Endothelial cell of umbilical vein (primary cell): ENCODE results near the gene AMER2. TPM values are rescaled to one million over a fixed set of nuclear protein-coding genes. Genes with fewer than 3 reads are reported as not detected.

Source experiments
- BruUV-seq: library from RNA; stranded (reverse); fragments of 400-500 nt; replicated peaks from 2 replicates; lab custom pipeline; 2021; lab: Mats Ljungman, UMichigan
- CTCF ChIA-PET: fragments of 300-600, 350-600 bp; sonication (Branson Sonifier 250); formaldehyde crosslinking; loops from one replicate; lab custom pipeline; 2021; ENCODE audit warnings: antibody characterized with exemption, inconsistent platforms; lab: Charles Lee
- POLR2A ChIA-PET: fragments of 300-600, 350-600 bp; sonication (Branson Sonifier 250); formaldehyde crosslinking; loops from one replicate; lab custom pipeline; 2021; ENCODE audit warnings: antibody characterized with exemption, inconsistent platforms; lab: Charles Lee
- DNase-seq: peaks from one replicate; pipeline ENCODE4 v3.0.0-alpha.2; 2011; ENCODE audit warnings: low read depth, low spot score
- FAIRE-seq: peaks from 2 replicates; lab custom pipeline; 2011; peaks lifted over from hg19 to GRCh38; lab: Jason Lieb, UNC
- H2AFZ ChIP-seq: 2 replicates; pipeline ENCODE4 v1.6.0; 2012; ENCODE audit warnings: low read depth, low read length, control low read depth, inconsistent platforms
- H3K27ac ChIP-seq: 2 replicates; pipeline ENCODE4 v1.5.1; 2011; ENCODE audit warnings: low read depth, mild to moderate bottlenecking, control low read depth, low read length, moderate library complexity; ENCODE audit not compliant: insufficient read depth
- H3K27me3 ChIP-seq, 2 experiments: 2 replicates each; pipeline versions ENCODE4 v1.6.0 to v1.6.1; 2011; ENCODE audit warnings: low read length in 2 of 2, mixed read lengths in 1 of 2; ENCODE audit not compliant: control insufficient read depth in 2 of 2, insufficient read depth in 2 of 2
- H3K36me3 ChIP-seq, 2 experiments: 2 replicates in 1 of 2; 3 replicates in 1 of 2; pipeline ENCODE4 v1.5.1; 2011; ENCODE audit warnings: low read length in 2 of 2, mild to moderate bottlenecking in 1 of 2, moderate library complexity in 1 of 2; ENCODE audit not compliant: control insufficient read depth in 2 of 2, insufficient read depth in 2 of 2; ENCODE audit errors: extremely low read depth in 1 of 2
- H3K4me1 ChIP-seq: 3 replicates; pipeline ENCODE4 v1.5.1; 2011; ENCODE audit warnings: mild to moderate bottlenecking, low read length; ENCODE audit not compliant: control insufficient read depth, insufficient read depth; ENCODE audit errors: extremely low read depth
- H3K4me2 ChIP-seq: 2 replicates; pipeline ENCODE4 v1.6.1; 2011; ENCODE audit warnings: low read length, control low read depth, mixed read lengths; ENCODE audit not compliant: insufficient read depth
- H3K4me3 ChIP-seq, 3 experiments: fragments of 200-600 bp in 1 of 3; sonication (generic), shearing (Covaris generic) in 1 of 3; replicated peaks in 1 of 3; 2 replicates each; pipeline ENCODE4 v1.5.1; 2011 to 2016; ENCODE audit warnings: control low read depth in 3 of 3, low read length in 3 of 3, mild to moderate bottlenecking in 2 of 3, inconsistent platforms in 1 of 3, low read depth in 1 of 3, moderate library complexity in 1 of 3; ENCODE audit not compliant: insufficient read depth in 1 of 3
- H3K79me2 ChIP-seq: 2 replicates; pipeline ENCODE4 v1.6.0; 2012; ENCODE audit warnings: low read length, inconsistent platforms; ENCODE audit not compliant: control insufficient read depth, insufficient read depth
- H3K9ac ChIP-seq: replicated peaks from 2 replicates; pipeline ENCODE3; 2011; ENCODE audit warnings: low read length, control low read depth; ENCODE audit not compliant: insufficient read depth; ENCODE audit errors: extremely low read depth
- H3K9me1 ChIP-seq: replicated peaks from 3 replicates; pipeline ENCODE4 v1.6.0; 2011; ENCODE audit warnings: mild to moderate bottlenecking, low read length; ENCODE audit not compliant: control insufficient read depth, insufficient read depth; ENCODE audit errors: extremely low read depth
- H3K9me3 ChIP-seq: replicated peaks from 2 replicates; pipeline ENCODE4 v1.5.1; 2012; ENCODE audit warnings: low read length, inconsistent platforms; ENCODE audit not compliant: control insufficient read depth, insufficient read depth
- H4K20me1 ChIP-seq: replicated peaks from 2 replicates; pipeline ENCODE3; 2011; ENCODE audit warnings: mild to moderate bottlenecking, low read length; ENCODE audit not compliant: control insufficient read depth, insufficient read depth; ENCODE audit errors: extremely low read depth
- CTCF ChIP-seq, 2 donors: IDR thresholded peaks; 1 replicate in 1 of 2; 2 replicates in 1 of 2; pipeline ENCODE4 v1.5.1; 2011; ENCODE audit warnings: low read length in 2 of 2, mild to moderate bottlenecking in 2 of 2, moderate library complexity in 2 of 2, control low read depth in 1 of 2, inconsistent platforms in 1 of 2, low read depth in 1 of 2; ENCODE audit not compliant: insufficient read depth in 1 of 2; ENCODE audit errors: extremely low read depth in 1 of 2
- EZH2 ChIP-seq: IDR thresholded peaks from 2 replicates; pipeline ENCODE4 v1.6.1; 2012; ENCODE audit warnings: borderline replicate concordance, low read depth, mild to moderate bottlenecking, moderate library complexity, low read length, inconsistent platforms; ENCODE audit not compliant: severe bottlenecking
- FOS ChIP-seq: IDR thresholded peaks from 2 replicates; pipeline ENCODE4 v1.6.1; 2011; ENCODE audit warnings: mild to moderate bottlenecking, low read length, moderate library complexity, borderline replicate concordance; ENCODE audit not compliant: insufficient read depth
- GATA2 ChIP-seq: IDR thresholded peaks from 2 replicates; pipeline ENCODE4 v1.7.0; 2011; ENCODE audit warnings: low read depth, mild to moderate bottlenecking, moderate library complexity, mixed read lengths, low read length; ENCODE audit not compliant: insufficient read length, insufficient read depth
- JUN ChIP-seq: IDR thresholded peaks from 2 replicates; pipeline ENCODE4 v1.6.1; 2011; ENCODE audit warnings: borderline replicate concordance, low read depth; ENCODE audit not compliant: insufficient read length, insufficient read depth
- MAX ChIP-seq: IDR thresholded peaks from 2 replicates; pipeline ENCODE4 v1.6.1; 2011; ENCODE audit not compliant: insufficient read depth, insufficient read length
- MYC ChIP-seq: IDR thresholded peaks from one replicate; pipeline ENCODE4 v1.6.1; 2011; ENCODE audit warnings: mild to moderate bottlenecking, low read depth, low read length
- POLR2A ChIP-seq: IDR thresholded peaks from 2 replicates; pipeline ENCODE4 v1.6.1; 2012; ENCODE audit warnings: low read depth, mild to moderate bottlenecking, control low read depth, low read length
- POLR2AphosphoS5 ChIP-seq: IDR thresholded peaks from 2 replicates; pipeline ENCODE4 v1.6.1; 2012; ENCODE audit warnings: low read depth, mild to moderate bottlenecking, control low read depth, low read length, moderate library complexity; ENCODE audit not compliant: insufficient read depth
- dilution Hi-C: fragments of 300-500 bp; cut with MboI; formaldehyde crosslinking; loops from one replicate; pipeline ENCODE4 v1.15.0; 2019; ENCODE audit warnings: low sequenced_read_pairs; ENCODE audit not compliant: extremely low pct_ligation_motif_present
- intact Hi-C: fragments of 100-400 bp; cut with micrococcal nuclease; formaldehyde crosslinking; loops from one replicate; pipeline ENCODE4 v1.10.0; 2022
- polyA plus RNA-seq, 4 experiments: library from polyadenylated mRNA; depleted of rRNA in 3 of 4; stranded (reverse) in 3 of 4; unstranded in 1 of 4; fragments of >200 nt; gene quantifications; 2 replicates each; pipeline versions ENCODE4 v1.2.1 to v1.2.3, GENCODE V29; 2011 to 2012; ENCODE audit warnings: missing spikeins in 1 of 4
- total RNA-seq: library from RNA; stranded (reverse); gene quantifications from 2 replicates; pipeline ENCODE4 v1.2.3, GENCODE V29; 2021

AMER2 gene
- total and polyA plus RNA-seq, 2 donors (not counting 3 experiments of a cell fraction or from before 2014, with no cell fraction given): not detected

- DNase-seq (no peak), FAIRE-seq (no peak)
- TF ChIP-seq POLR2A (no peak), POLR2AphosphoS5 (no peak), EZH2 (no peak), GATA2 (no peak)
- no peak overlapping the region for H2AFZ ChIP-seq
- no peaks in the 10 kb centered on the region for H3K36me3 ChIP-seq
- POLR2A ChIA-PET: no interaction called here
- H3K27ac ChIP-seq: no peak overlapping the region
- no peak overlapping the region for H3K4me3 ChIP-seq
- no peaks in the 10 kb centered on the region for H3K9me3 ChIP-seq
- dilution Hi-C loops (no loop called here), intact Hi-C loops (no loop called here)
- no peaks in the 10 kb centered on the region for H3K4me1 ChIP-seq
- no peaks in the 10 kb centered on the region for H3K9me1 ChIP-seq
- H4K20me1 ChIP-seq: no peaks in the 10 kb centered on the region
- CTCF ChIA-PET: no interaction called here
- no peak overlapping the region for H3K9ac ChIP-seq
- no peak overlapping the region for H3K4me2 ChIP-seq
- peaks cover 0 to 1% of the 10 kb centered on the region in 2 experiments for H3K27me3 ChIP-seq
- BruUV-seq: no TSS peak
- no peaks in the 10 kb centered on the region for H3K79me2 ChIP-seq
Measured at GRCh38 chr13:25148402-25148771, 23.7 kb downstream of the AMER2 start.

- H2AFZ ChIP-seq: no peak overlapping the region
- no peaks in the 10 kb centered on the region for H3K79me2 ChIP-seq
- TF ChIP-seq MAX: no peak
- no peak for TF ChIP-seq POLR2AphosphoS5
- TF ChIP-seq EZH2: no peak
- no peak for TF ChIP-seq MYC
- no peak for TF ChIP-seq FOS
- no peak for TF ChIP-seq GATA2
- no peak for TF ChIP-seq CTCF (IDR thresholded peaks at IDR 0.05; ENCODE audit: extremely low read depth in 1 of 2, insufficient read depth in 1 of 2, low read depth in 1 of 2, low read length in 2 of 2)
- TF ChIP-seq JUN: no peak
- TF ChIP-seq POLR2A: no peak
- FAIRE-seq: no peak
- intact Hi-C loops: no loop called here
- H3K4me2 ChIP-seq: no peak overlapping the region
- H3K9me3 ChIP-seq: no peaks in the 10 kb centered on the region
- H3K9me1 ChIP-seq: no peaks in the 10 kb centered on the region
- H3K27me3 ChIP-seq: peaks cover 0 to 1% of the 10 kb centered on the region in 2 experiments
- no peak overlapping the region for H3K9ac ChIP-seq
- POLR2A ChIA-PET: no interaction called here
- CTCF ChIA-PET: no interaction called here
- H3K36me3 ChIP-seq: no peaks in the 10 kb centered on the region
- H4K20me1 ChIP-seq: no peaks in the 10 kb centered on the region
- no peak for DNase-seq
- no peak overlapping the region for H3K4me3 ChIP-seq
- no peaks in the 10 kb centered on the region for H3K4me1 ChIP-seq
- H3K27ac ChIP-seq: no peak overlapping the region
- BruUV-seq: no TSS peak
- dilution Hi-C loops: no loop called here
Measured at GRCh38 chr13:25147638-25148401, 24.3 kb downstream of the AMER2 start.
